Hepatocyte (in vitro differentiated cells): ENCODE results near the gene PI16. TPM values are rescaled to one million over a fixed set of nuclear protein-coding genes. Genes with fewer than 3 reads are reported as not detected.
"Not testable (repeated sequence)": the region's sequence is repeated elsewhere in the genome, so short reads cannot be mapped to it uniquely, and the experiment has no call there.

ENCODE experiments used
- DNase-seq: peaks from one replicate; pipeline ENCODE4 v3.0.0-alpha.2; 2016; ENCODE audit warnings: low spot score
- H2AFZ ChIP-seq: fragments of 200-600 bp; sonication (generic); 2 replicates; pipeline ENCODE4 v1.6.0; 2016; ENCODE audit warnings: antibody characterized with exemption, mild to moderate bottlenecking
- H3K27ac ChIP-seq: fragments of 200-600 bp; sonication (generic); 2 replicates; pipeline ENCODE4 v1.5.1; 2016; ENCODE audit warnings: mild to moderate bottlenecking
- H3K27me3 ChIP-seq: fragments of 200-600 bp; sonication (generic); 2 replicates; pipeline ENCODE4 v1.6.1; 2016
- H3K36me3 ChIP-seq: fragments of 200-600 bp; sonication (generic); replicated peaks from 2 replicates; pipeline ENCODE4 v1.5.1; 2016; ENCODE audit warnings: low read depth; ENCODE audit not compliant: insufficient read depth
- H3K4me1 ChIP-seq: fragments of 200-600 bp; sonication (generic); 2 replicates; pipeline ENCODE4 v1.5.1; 2016; ENCODE audit warnings: mild to moderate bottlenecking, moderate library complexity; ENCODE audit not compliant: insufficient read depth
- H3K4me2 ChIP-seq: fragments of 200-600 bp; sonication (generic); 2 replicates; pipeline ENCODE4 v1.6.0; 2016
- H3K4me3 ChIP-seq: fragments of 200-600 bp; sonication (generic); 2 replicates; pipeline ENCODE4 v1.5.1; 2016; ENCODE audit warnings: mild to moderate bottlenecking
- H3K79me2 ChIP-seq: fragments of 200-600 bp; sonication (generic); 2 replicates; pipeline ENCODE4 v1.6.0; 2017; ENCODE audit warnings: mild to moderate bottlenecking
- H3K9me2 ChIP-seq: fragments of 200-600 bp; sonication (generic); replicated peaks from 2 replicates; pipeline ENCODE4 v1.6.0; 2017; ENCODE audit warnings: mild to moderate bottlenecking; ENCODE audit not compliant: insufficient read depth
- H3K9me3 ChIP-seq: fragments of 200-600 bp; sonication (generic); 2 replicates; pipeline ENCODE4 v1.5.1; 2016; ENCODE audit warnings: low read depth, mild to moderate bottlenecking
- H4K20me1 ChIP-seq: fragments of 200-600 bp; sonication (generic); 2 replicates; pipeline ENCODE4 v1.6.0; 2016; ENCODE audit warnings: mild to moderate bottlenecking; ENCODE audit not compliant: insufficient read depth, poor library complexity, severe bottlenecking
- EZH2 ChIP-seq: fragments of 200-600 bp; sonication (generic); IDR thresholded peaks from 2 replicates; pipeline ENCODE4 v1.6.1; 2016; ENCODE audit warnings: antibody characterized with exemption, mild to moderate bottlenecking, borderline replicate concordance
- EZH2phosphoT487 ChIP-seq: fragments of 200-600 bp; sonication (generic); IDR thresholded peaks from one replicate; pipeline ENCODE4 v1.6.1; 2018; ENCODE audit warnings: antibody characterized with exemption, mild to moderate bottlenecking, low read depth, moderate library complexity; ENCODE audit not compliant: unreplicated experiment, severe bottlenecking
- WGBS: methylation state at CpG from one replicate; pipeline ENCODE4 v1.1.6; 2016; ENCODE audit warnings: low lambda C conversion rate; ENCODE audit errors: missing lambda C conversion rate; 5-methylcytosine and 5-hydroxymethylcytosine counted together
- polyA plus RNA-seq: library from polyadenylated mRNA; unstranded; fragments of >200 nt; fragmentation: Nextera tagmentation; extraction: Ambion mirVana; gene quantifications from 2 replicates; pipeline ENCODE4 v1.2.1, GENCODE V29; 2016
- total RNA-seq: library from RNA; depleted of rRNA; stranded (reverse); fragments of >200 nt; gene quantifications from 2 replicates; pipeline ENCODE4 v1.2.3, GENCODE V29; 2014
- TF ChIP-seq, protein P1 (sequence below): fragments of 200-600 bp; sonication (generic); IDR thresholded peaks from 2 replicates; pipeline ENCODE4 v1.5.1; 2016; ENCODE audit warnings: antibody characterized with exemption, mild to moderate bottlenecking; ENCODE audit not compliant: poor library complexity

Gene PI16
- total and polyA plus RNA-seq, 2 experiments from 2014 or later = not detected

DNA sequence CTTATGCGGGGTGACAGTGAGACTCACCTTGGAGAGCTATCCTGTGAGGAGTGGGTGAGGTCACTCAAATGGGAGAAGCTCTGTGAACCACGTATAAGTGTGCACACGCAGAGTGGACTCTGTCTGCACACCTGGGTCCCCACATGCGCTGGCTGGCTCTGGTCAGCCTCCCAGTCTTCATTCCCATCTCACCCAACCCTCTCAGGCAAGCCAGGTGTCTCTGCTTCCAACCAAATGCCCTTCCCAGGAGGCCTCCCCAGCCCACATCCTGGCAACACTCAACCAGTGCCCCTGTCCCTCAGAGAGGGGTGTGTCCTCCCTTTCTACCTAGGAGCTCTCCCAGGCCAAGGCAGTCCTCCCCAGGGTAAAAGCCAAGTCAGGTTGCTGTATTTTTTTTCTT, 8.0 kb upstream of the PI16 start:
- TF ChIP-seq EZH2phosphoT487 = no peak
- TF ChIP-seq EZH2 = no peak
- TF ChIP-seq, protein P1, sequence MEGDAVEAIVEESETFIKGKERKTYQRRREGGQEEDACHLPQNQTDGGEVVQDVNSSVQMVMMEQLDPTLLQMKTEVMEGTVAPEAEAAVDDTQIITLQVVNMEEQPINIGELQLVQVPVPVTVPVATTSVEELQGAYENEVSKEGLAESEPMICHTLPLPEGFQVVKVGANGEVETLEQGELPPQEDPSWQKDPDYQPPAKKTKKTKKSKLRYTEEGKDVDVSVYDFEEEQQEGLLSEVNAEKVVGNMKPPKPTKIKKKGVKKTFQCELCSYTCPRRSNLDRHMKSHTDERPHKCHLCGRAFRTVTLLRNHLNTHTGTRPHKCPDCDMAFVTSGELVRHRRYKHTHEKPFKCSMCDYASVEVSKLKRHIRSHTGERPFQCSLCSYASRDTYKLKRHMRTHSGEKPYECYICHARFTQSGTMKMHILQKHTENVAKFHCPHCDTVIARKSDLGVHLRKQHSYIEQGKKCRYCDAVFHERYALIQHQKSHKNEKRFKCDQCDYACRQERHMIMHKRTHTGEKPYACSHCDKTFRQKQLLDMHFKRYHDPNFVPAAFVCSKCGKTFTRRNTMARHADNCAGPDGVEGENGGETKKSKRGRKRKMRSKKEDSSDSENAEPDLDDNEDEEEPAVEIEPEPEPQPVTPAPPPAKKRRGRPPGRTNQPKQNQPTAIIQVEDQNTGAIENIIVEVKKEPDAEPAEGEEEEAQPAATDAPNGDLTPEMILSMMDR = no peak
- H3K4me2 ChIP-seq = no peak overlapping the region
- H3K4me3 ChIP-seq = no peak overlapping the region
- no peak overlapping the region for H3K27ac ChIP-seq
- no peaks in the 10 kb centered on the region for H3K4me1 ChIP-seq
- DNase-seq = no peak
- no peaks in the 10 kb centered on the region for H3K9me3 ChIP-seq
- no peaks in the 10 kb centered on the region for H3K36me3 ChIP-seq
- H2AFZ ChIP-seq = no peak overlapping the region
- no peaks in the 10 kb centered on the region for H4K20me1 ChIP-seq
- no peaks in the 10 kb centered on the region for H3K79me2 ChIP-seq
- WGBS = 89% methylated on average over 4 of the region's 4 CpGs
- no peaks in the 10 kb centered on the region for H3K27me3 ChIP-seq
- H3K9me2 ChIP-seq = no peaks in the 10 kb centered on the region

DNA sequence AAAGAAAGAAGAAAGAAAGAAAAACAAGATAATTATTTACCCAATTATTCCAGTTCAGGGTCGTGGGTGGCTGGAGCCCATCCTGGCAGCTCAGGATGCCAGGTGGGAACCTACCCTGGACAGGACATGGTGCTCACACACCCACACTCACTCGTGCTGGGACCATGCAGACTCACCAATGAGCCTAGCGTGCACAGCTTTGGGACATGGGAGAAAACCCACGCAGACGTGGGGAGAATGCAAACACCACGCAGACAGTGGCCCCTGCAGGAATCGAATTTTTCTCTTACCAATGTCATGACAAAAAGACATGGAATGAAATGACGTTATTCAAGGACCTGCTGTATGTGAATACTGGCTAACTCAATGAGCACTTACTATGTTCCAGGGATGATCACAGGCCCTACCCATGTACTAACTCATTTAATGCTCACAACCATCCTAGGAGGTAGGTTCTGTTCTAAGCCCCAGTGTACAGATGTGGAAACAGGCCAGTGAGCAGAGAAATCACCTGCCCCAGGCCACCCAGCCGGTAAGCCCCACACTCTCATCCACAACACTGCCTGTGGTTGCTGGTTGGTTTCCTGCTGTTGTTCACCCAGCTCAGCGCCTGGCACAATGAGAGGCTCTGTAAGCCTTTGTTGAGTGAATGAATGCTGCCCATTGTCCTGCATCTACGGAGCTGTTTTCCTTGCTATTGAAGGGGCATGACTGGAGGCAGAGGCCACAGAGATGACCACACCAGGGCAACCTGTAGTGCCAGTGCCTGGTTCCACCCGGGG, 6.8 kb upstream of the PI16 start:
- no peak overlapping the region for H2AFZ ChIP-seq
- H3K79me2 ChIP-seq = no peaks in the 10 kb centered on the region
- H3K4me1 ChIP-seq = no peaks in the 10 kb centered on the region
- H3K9me2 ChIP-seq = no peaks in the 10 kb centered on the region
- H3K4me2 ChIP-seq = no peak overlapping the region
- TF ChIP-seq, protein P1 = no peak
- TF ChIP-seq EZH2phosphoT487 = no peak
- TF ChIP-seq EZH2 = no peak
- no peak overlapping the region for H3K4me3 ChIP-seq
- H4K20me1 ChIP-seq = no peaks in the 10 kb centered on the region
- no peak overlapping the region for H3K27ac ChIP-seq
- no peaks in the 10 kb centered on the region for H3K27me3 ChIP-seq
- DNase-seq = no peak
- no peaks in the 10 kb centered on the region for H3K9me3 ChIP-seq
- H3K36me3 ChIP-seq = no peaks in the 10 kb centered on the region
- 86% methylated on average over 12 of the region's 12 CpGs for WGBS

DNA sequence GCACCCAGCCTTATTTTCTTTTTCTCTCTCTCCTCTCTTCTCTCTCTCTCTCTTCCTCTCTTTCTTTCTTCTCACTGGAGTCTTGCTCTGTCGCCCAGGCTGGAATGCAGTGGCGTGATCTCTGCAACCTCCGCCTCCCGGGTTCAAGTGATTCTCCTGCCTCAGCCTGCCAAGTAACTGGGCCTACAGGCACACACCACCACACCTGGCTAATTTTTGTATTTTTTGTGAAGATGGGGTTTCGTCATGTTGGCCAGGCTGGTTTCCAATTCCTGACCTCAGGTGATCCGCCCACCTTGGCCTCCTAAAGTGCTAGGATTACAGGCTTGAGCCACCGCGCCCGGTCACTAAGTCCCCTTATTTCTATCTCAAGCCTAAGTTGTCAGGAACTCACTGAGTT, 5.5 kb upstream of the PI16 start:
- H3K4me2 ChIP-seq, DNase-seq, H3K27ac ChIP-seq, H3K79me2 ChIP-seq, H3K4me3 ChIP-seq, H3K27me3 ChIP-seq, H2AFZ ChIP-seq, H3K9me2 ChIP-seq, H3K36me3 ChIP-seq, H3K4me1 ChIP-seq, H3K9me3 ChIP-seq, H4K20me1 ChIP-seq: not testable (repeated sequence)
- WGBS = 90% methylated on average over 9 of the region's 9 CpGs

DNA sequence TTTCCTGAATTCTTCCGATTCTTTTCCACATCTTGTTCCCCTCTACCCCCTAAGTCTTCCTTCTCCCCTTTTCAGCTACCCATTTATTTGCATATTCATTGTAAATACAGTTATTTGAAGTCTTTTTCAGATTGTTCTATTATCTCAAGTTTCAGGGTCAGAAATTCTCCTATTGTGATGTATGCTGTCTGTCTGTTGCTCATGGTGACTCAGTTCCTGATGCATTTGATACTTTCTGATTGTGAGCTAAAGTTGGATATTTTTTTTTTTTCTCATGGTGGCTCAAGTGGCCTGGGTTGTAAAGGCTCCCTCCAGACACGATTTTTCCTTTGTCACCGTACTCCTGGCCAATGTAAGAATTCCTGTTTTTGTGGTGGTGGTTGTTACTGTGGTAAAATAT, 4.9 kb upstream of the PI16 start:
- no peaks in the 10 kb centered on the region for H3K27me3 ChIP-seq
- H3K79me2 ChIP-seq = no peaks in the 10 kb centered on the region
- no peaks in the 10 kb centered on the region for H3K4me1 ChIP-seq
- H2AFZ ChIP-seq = no peak overlapping the region
- no peak for DNase-seq
- no peak overlapping the region for H3K4me2 ChIP-seq
- no peak overlapping the region for H3K4me3 ChIP-seq
- H3K9me3 ChIP-seq = no peaks in the 10 kb centered on the region
- TF ChIP-seq EZH2 (no peak), EZH2phosphoT487 (no peak)
- TF ChIP-seq, protein P1 = no peak
- H4K20me1 ChIP-seq = no peaks in the 10 kb centered on the region
- no peaks in the 10 kb centered on the region for H3K36me3 ChIP-seq
- WGBS = 89% methylated on average over 3 of the region's 3 CpGs
- H3K27ac ChIP-seq = no peak overlapping the region
- no peaks in the 10 kb centered on the region for H3K9me2 ChIP-seq
